Mucosa of descending colon (tissue), 3 donors: Measurements from ENCODE around the gene HTR1A. TPM values are rescaled to one million over a fixed set of nuclear protein-coding genes. Genes with fewer than 3 reads are reported as not detected.

Experiments
- ATAC-seq: fragments of 200-7000 bp; cut with Tn5 transposase; one replicate; pipeline ENCODE4 v1.9.1; 2020; ENCODE audit warnings: mild to moderate bottlenecking, moderate library complexity
- DNase-seq, 3 donors: peaks; one replicate each; pipeline ENCODE4 v3.0.0-alpha.2; 2020
- H3K36me3 ChIP-seq: fragments of 200-600 bp; one replicate; pipeline ENCODE4 v1.8.0; 2021; ENCODE audit warnings: low read depth, mild to moderate bottlenecking
- H3K4me1 ChIP-seq: fragments of 200-600 bp; one replicate; pipeline ENCODE4 v1.8.0; 2021; ENCODE audit warnings: low read depth, mild to moderate bottlenecking
- H3K4me3 ChIP-seq: fragments of 200-600 bp; one replicate; pipeline ENCODE4 v1.8.0; 2021; ENCODE audit warnings: mild to moderate bottlenecking
- H3K9me3 ChIP-seq: fragments of 200-600 bp; one replicate; pipeline ENCODE4 v1.8.0; 2021; ENCODE audit warnings: mild to moderate bottlenecking
- intact Hi-C, 2 donors: fragments of 100-400 bp; cut with DNase I in 1 of 2; cut with micrococcal nuclease in 1 of 2; formaldehyde crosslinking; loops; one replicate each; pipeline versions ENCODE4 v1.11.0 to v1.11.1; 2022; cut with DNase I, micrococcal nuclease
- total RNA-seq, 3 donors: library from RNA; stranded (reverse); fragmentation: NEBNext Ultra II Directional in 2 of 3; extraction: Animal tissue kit (Norgen Biotek cat#: 25700) in 2 of 3; gene quantifications; one replicate each; pipeline versions ENCODE4 v1.2.1 to v1.2.4, GENCODE V29; 2021 to 2023
- TF ChIP-seq, protein P1 (sequence below): fragments of 200-600 bp; IDR thresholded peaks from one replicate; pipeline ENCODE4 v1.8.0; 2022; ENCODE audit warnings: antibody characterized with exemption, mild to moderate bottlenecking
- donor health status: DM: no; HTN: no; CAD: no; lungs with moderate emphysema.
- donor health status: DM: no; HTN: no; CAD: no.
- donor health status: DM: no; HTN: yes; CAD: no.

The HTR1A gene
- total RNA-seq, 3 donors from 2014 or later: not detected

DNA sequence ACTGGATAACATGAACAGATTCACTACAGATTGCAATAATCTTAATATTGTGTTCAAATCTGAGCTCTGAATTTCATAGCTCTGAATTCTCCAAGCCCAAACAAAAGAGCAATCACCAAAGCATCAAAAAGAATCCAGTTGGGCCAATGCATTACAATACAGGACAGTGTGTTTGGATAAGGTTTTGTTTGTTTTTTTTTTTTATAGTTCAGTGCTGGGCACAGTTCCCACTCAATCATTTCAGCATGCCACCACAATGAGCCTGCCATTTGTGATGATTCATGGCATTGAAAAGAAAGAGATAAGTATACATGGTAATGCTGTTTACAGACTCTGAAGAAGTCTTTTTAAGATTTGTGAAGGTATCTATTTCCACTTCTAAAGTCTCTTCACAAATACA is 1.7 kb upstream of the HTR1A start:
- ATAC-seq: no peak
- intact Hi-C loops: loop anchor here in 1 of 2 donors (5.0 kb wide), 1 partner anchor 562 kb away; no protein-coding TSS in a partner anchor

DNA sequence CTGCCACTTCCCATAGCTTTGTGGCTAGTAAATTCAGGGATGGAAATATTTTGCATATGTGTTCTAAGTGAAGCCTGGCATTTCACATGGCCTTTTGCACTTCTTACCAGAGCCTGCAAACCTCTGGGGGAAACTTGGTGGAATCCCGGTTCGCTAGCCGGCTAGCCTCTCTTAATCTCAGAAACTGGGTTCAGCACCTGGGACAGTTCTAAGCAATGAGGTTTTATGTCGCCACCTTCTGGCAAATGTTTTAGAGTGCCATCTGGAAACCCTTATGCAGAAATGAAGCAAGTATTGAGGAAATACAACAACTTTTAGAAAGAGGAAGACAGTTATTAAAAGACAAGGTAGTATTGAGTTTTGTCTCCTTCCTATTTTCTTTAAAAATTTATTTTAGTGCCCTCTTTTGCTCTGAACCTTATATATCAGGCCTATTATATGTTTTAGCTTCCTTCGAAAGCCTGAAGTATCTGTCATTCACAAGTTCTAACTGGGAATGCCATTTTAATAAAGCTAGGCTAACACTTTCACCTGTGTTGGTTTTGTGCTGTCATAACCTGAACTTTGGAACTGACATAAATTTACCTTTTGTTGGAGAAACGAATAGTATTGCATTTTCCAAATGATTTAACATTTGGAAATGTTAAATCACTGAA is 963 bp upstream of the HTR1A start:
- no peak overlapping the region for H3K4me3 ChIP-seq
- H3K36me3 ChIP-seq: no peaks in the 10 kb centered on the region
- H3K9me3 ChIP-seq: no peaks in the 10 kb centered on the region
- TF ChIP-seq, protein P1, sequence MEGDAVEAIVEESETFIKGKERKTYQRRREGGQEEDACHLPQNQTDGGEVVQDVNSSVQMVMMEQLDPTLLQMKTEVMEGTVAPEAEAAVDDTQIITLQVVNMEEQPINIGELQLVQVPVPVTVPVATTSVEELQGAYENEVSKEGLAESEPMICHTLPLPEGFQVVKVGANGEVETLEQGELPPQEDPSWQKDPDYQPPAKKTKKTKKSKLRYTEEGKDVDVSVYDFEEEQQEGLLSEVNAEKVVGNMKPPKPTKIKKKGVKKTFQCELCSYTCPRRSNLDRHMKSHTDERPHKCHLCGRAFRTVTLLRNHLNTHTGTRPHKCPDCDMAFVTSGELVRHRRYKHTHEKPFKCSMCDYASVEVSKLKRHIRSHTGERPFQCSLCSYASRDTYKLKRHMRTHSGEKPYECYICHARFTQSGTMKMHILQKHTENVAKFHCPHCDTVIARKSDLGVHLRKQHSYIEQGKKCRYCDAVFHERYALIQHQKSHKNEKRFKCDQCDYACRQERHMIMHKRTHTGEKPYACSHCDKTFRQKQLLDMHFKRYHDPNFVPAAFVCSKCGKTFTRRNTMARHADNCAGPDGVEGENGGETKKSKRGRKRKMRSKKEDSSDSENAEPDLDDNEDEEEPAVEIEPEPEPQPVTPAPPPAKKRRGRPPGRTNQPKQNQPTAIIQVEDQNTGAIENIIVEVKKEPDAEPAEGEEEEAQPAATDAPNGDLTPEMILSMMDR: no peak
- intact Hi-C loops: loop anchor here in 1 of 2 donors (5.0 kb wide), 1 partner anchor 561 kb away; no protein-coding TSS in a partner anchor
- DNase-seq: peak in 1 of 3 donors; percentile 81
- no peaks in the 10 kb centered on the region for H3K4me1 ChIP-seq
- ATAC-seq: peak; percentile 63

More for the DNA sequence above, 1.7 kb upstream of the HTR1A start:
- no peak for DNase-seq
- no peaks in the 10 kb centered on the region for H3K36me3 ChIP-seq
- no peaks in the 10 kb centered on the region for H3K9me3 ChIP-seq
- TF ChIP-seq, protein P1: no peak
- no peaks in the 10 kb centered on the region for H3K4me1 ChIP-seq
- no peak overlapping the region for H3K4me3 ChIP-seq

DNA sequence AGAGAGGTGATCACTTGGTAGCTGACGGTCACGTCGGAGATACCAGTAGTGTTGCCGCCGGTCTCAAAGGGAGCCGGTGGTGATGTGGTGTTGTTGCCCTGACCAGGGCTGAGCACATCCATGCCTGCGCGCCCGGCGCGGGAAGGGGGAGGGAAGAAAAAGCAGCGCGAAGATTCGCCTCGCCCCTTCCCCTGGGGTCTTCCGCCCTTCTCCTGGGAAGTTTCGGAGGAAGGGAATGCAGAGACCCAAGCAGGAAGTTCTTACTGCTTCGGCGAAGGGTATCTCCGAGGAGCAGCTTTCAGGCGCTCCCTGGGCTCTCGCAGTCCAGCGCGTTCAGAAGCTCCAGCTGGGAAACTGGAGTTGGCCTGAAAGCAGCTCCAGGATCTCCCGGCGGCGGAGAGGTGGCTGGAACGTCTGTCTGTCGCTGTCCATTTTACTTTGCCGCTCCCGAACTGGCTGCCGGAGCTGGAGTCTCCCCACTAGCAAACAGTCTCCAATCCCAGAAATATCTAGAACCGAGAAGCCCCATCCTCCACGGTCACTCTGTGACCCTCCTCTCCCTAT is 565 bp downstream of the HTR1A start:
- no peaks in the 10 kb centered on the region for H3K9me3 ChIP-seq
- TF ChIP-seq, protein P1: no peak
- intact Hi-C loops: loop anchor here in 1 of 2 donors (5.0 kb wide), 1 partner anchor 559 kb away; no protein-coding TSS in a partner anchor
- no peaks in the 10 kb centered on the region for H3K4me1 ChIP-seq
- H3K4me3 ChIP-seq: no peak overlapping the region
- no peaks in the 10 kb centered on the region for H3K36me3 ChIP-seq
- ATAC-seq (no peak), DNase-seq (no peak)

DNA sequence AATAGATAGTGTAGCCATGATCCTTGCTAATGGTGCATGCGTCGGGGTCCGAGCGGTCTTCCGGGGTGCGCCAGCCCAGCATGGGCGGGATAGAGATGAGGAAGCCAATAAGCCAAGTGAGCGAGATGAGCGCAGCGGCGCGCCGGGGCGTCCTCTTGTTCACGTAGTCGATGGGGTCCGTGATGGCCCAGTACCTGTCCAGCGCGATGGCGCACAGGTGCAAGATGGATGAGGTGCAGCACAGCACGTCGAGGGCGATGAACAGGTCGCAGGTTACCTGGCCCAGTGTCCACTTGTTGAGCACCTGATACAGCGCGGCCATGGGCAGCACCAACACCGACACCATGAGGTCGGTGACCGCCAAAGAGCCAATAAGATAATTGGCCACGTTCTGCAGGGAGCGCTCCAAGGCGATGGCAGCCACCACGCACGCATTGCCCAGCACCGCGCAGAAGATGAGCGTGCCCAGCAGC is 1.1 kb downstream of the HTR1A start:
- H3K9me3 ChIP-seq: no peaks in the 10 kb centered on the region
- DNase-seq (no peak), ATAC-seq (no peak)
- intact Hi-C loops: loop anchor here in 1 of 2 donors (5.0 kb wide), 1 partner anchor 559 kb away; no protein-coding TSS in a partner anchor
- no peak overlapping the region for H3K4me3 ChIP-seq
- no peaks in the 10 kb centered on the region for H3K4me1 ChIP-seq
- H3K36me3 ChIP-seq: no peaks in the 10 kb centered on the region
- TF ChIP-seq, protein P1: no peak

DNA sequence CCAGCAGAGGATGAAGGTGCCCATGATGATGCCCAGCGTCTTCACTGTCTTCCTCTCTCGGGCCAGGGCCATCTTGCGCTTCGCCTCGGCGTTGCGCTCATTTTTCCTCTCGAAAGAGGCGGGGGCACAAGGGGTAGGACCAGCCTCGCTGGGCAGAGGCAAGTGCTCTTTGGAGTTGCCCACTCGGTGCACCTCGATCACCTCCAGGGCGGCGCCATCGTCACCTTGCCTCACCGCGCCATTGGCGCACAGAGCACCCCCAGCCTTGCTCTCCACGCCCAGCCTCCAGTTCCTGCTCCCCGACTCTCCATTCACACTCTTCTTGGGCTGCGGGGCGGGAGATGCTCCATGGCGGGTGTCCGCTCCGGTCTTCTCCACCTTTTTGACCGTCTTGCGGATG is 1.6 kb downstream of the HTR1A start:
- no peaks in the 10 kb centered on the region for H3K4me1 ChIP-seq
- ATAC-seq (no peak), DNase-seq (no peak)
- H3K36me3 ChIP-seq: no peaks in the 10 kb centered on the region
- TF ChIP-seq, protein P1: no peak
- H3K4me3 ChIP-seq: no peak overlapping the region
- intact Hi-C loops: loop anchor here in 1 of 2 donors (5.0 kb wide), 1 partner anchor 558 kb away; no protein-coding TSS in a partner anchor
- H3K9me3 ChIP-seq: no peaks in the 10 kb centered on the region
